Right lobe of liver (tissue), 4 donors: Measurements from ENCODE around the gene NSD1.

Experiments
- CTCF ChIP-seq, 4 donors: fragments of 200-600 bp in 3 of 4; fragments of 450-650 bp in 1 of 4; IDR thresholded peaks; one replicate each; pipeline versions ENCODE4 v1.5.1 to v1.8.0; 2016 to 2022; ENCODE audit warnings: antibody characterized with exemption in 4 of 4, mild to moderate bottlenecking in 2 of 4
- POLR2A ChIP-seq: fragments of 450-650 bp; IDR thresholded peaks from one replicate; pipeline ENCODE4 v1.6.1; 2017; ENCODE audit warnings: antibody characterized with exemption, mild to moderate bottlenecking
- donor health status: DM: no; HTN: no; CAD: no.
- donor health status: DM: no; HTN: no; CAD: no.
- donor health status: DM: no; HTN: yes; CAD: no.

DNA sequence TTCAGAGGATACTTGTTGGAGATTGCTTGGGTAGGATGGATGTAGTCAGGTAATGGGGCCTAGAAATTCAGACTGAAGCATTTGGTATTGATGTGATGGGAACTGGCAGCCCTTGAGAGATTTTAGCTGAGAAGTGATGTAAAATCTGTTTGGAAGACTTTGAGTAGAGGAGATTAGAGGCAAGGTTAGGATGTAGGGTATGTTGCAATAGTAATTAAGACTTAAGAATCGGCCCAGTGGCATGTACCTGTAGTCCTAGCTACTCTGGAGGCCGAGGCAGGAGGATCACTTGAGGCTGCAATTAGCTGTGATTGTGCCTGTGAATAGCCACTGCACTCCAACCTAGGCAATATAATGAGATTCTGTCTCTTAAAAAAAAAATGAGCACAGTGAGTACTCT is 6.7 kb downstream of the NSD1 start:
- no peak for TF ChIP-seq POLR2A
- no peak for TF ChIP-seq CTCF (IDR thresholded peaks at IDR 0.05)
